Activated T-cell treated with anti-CD3 and anti-CD28 coated beads, Interleukin-2, amount 50 U/mL, for 48 hours (primary cell): Measurements from ENCODE around the gene OSTF1.

Experiments
- DNase-seq, 2 experiments: peaks; one replicate each; pipeline ENCODE4 v3.0.0-alpha.2; 2020

OSTF1 gene

GRCh38 chr9:75123696-75124095 is 35.4 kb downstream of the OSTF1 start:
- DNase-seq = no peak

GRCh38 chr9:75128535-75128934 is 40.2 kb downstream of the OSTF1 start:
- DNase-seq = no peak

- no peak for DNase-seq
Observed at GRCh38 chr9:75130172-75130571, 41.9 kb downstream of the OSTF1 start.

DNA sequence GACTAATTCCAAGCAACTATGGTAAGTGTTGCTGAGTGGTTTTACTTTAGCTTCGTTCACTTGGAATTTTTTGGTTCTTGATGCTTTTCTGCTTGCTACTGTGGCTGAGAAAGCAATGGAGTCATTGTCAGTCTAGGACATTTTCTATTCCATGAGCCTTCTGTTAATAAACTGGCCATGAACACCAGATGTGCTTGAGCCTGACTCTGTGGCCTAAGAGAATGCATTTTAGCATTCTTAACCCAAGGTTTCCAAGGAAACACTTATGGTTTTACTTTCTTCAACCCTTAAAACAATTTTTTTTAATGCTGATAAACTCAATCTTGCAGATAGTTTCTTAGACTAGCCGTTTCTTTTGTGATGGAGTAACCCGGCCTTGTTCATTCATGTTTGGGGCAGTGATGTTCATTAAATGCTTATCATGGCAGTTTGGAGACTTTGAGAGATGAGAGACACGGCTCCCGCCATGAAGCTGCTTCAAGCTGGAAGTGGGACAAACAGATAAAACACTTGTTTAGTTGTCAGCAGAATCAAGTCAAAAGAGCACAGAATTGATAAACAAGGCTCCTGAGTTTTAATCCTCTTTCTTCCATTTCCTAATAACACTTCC is 42.4 kb downstream of the OSTF1 start:
- DNase-seq = no peak

DNA sequence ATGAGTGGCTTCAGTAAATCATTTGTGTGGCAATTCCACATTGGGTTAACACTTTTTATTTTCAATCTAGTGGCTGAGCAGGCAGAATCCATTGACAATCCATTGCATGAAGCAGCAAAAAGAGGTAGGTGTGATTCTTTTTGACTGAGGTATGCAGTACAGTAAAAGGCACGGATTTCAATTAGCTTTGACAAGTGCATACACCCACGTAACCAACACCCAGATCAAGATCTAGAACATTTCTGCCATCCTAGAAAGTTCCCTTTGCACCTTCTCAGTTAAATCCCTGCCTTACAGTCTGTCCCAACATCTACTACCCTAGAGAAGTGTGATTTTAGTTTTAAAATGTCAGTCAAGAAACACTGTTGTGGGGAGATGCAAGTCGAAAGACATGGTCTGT is 43.4 kb downstream of the OSTF1 start:
- DNase-seq = no peak

DNA sequence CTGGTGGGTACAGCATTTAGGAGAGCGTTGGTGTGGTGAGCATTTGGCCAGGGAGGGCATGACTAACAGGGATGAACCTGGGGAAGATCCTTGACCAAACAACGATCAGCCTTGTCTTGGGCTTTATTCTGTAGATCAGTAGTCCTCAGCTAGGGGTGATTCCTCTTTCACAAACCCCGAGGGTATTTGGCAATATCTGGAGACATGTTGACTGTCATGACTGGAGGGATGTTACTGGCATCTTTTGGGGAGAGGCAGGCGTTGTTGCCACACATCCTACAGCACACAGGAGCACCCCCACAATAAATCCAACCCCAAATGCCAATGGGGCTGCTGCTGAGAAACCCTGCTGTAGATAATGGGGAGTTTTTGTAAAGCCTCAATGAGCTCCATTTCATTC is 43.9 kb downstream of the OSTF1 start:
- DNase-seq = no peak

GRCh38 chr9:75133396-75133795 is 45.1 kb downstream of the OSTF1 start:
- DNase-seq = no peak

- no peak for DNase-seq
Observed at GRCh38 chr9:75134495-75134894, 46.2 kb downstream of the OSTF1 start.

- no peak for DNase-seq
Observed at GRCh38 chr9:75138260-75139040, 50.1 kb downstream of the OSTF1 start.

DNA sequence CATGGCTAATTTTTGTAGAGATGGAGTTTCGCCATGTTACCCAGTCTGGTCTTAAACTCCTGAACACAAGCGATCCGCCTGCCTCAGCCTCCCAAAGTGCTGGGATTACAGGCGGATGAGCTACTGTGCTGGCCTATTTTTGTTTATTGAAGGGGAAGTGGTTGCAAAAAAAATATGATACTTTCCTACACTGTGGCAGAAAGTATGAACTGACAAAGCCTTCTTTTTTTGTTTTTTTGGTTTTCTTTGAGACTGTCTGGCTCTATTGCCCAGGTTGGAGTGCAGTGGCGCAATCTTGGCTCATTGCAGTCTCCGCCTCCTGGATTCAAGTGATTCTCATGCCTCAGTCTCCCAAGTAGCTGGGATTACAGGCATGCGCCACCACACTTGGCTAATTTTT is 50.9 kb downstream of the OSTF1 start:
- no peak for DNase-seq

GRCh38 chr9:75140261-75140660 is 51.9 kb downstream of the OSTF1 start:
- DNase-seq = no peak

- no peak for DNase-seq
Observed at GRCh38 chr9:75142202-75142601, 53.9 kb downstream of the OSTF1 start.

- no peak for DNase-seq
Observed at GRCh38 chr9:75146229-75146628, 57.9 kb downstream of the OSTF1 start.

GRCh38 chr9:75147638-75148037 is 59.3 kb downstream of the OSTF1 start:
- DNase-seq = no peak

DNA sequence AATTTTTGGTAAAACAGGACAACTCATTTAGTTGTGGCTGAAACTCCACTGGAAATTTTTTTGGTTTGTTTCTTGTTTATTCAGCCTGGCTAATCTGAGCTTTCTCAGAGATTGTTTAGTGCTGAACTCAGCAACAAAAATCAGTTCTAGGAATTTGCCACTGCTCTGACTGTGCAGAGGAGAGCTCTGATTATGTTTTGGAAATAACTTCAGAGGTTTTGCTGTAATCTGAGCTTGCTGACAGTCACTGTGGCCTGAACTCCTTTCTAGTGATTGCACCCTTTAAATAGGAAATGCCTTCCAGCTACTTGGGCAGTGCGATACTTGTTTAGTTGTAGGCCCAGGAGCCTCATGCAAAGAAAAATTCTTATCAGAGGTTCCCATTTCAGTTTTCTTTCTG is 60.2 kb downstream of the OSTF1 start:
- DNase-seq = peak in 1 of 2 experiments; percentile 37

DNA sequence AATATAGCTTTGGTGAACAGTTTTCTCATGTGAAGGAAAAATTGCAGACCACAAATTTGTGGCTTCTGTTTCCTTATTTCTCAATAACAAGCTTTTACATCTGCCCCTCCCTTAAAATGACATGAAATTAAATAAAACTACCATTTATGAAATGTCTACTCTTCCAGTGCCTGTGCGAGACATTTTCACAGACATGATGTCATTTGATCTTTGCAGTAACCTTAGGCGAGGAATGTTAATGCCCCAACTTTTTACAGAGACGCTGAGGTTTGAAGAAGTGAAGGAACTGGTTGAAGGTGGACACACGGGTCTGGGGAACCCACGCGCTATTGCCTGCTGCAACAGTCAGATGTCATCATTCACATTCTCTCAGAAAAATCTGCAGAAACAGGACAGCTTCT is 61.5 kb downstream of the OSTF1 start:
- no peak for DNase-seq

GRCh38 chr9:75150512-75150911 is 62.2 kb downstream of the OSTF1 start:
- no peak for DNase-seq

GRCh38 chr9:75152416-75152815 is 64.1 kb downstream of the OSTF1 start:
- peak; percentile 65 to 74 for DNase-seq

GRCh38 chr9:75156858-75157257 is 68.5 kb downstream of the OSTF1 start:
- no peak for DNase-seq

DNA sequence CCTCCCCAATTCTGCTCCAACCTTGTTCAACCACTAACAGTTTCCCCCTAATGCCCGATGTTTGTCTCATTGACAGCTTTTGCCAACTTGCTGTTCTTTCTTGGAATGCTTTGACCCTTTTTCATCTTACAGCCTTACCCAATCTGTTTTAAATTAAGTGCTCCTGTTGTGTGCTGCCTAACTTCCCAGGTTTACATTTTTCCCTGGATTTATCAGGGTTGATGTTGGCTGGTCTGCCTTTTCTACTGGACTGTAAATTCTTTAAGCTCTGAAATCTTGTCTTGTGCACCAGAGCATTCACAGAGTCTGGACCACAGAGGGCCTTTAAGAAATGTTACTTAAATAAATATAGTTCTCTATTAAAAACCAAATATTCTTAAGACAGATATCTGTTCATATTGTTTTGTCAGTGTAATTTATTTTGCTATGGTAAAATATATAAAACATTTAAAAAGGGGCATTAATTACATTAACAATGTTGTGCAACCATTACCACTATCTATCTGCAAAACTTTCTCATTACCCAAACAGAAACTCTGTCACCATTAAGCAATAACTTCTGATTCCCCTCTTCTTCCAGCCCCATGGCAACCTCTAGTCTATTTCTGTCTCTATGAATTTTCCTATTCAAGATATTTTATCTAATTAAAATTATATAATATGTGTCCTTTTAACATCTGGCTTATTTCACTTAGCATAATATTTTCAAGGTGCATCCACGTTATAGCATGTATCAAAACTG is 73.0 kb downstream of the OSTF1 start:
- DNase-seq = no peak

- no peak for DNase-seq
Observed at GRCh38 chr9:75163764-75164163, 75.5 kb downstream of the OSTF1 start.

DNA sequence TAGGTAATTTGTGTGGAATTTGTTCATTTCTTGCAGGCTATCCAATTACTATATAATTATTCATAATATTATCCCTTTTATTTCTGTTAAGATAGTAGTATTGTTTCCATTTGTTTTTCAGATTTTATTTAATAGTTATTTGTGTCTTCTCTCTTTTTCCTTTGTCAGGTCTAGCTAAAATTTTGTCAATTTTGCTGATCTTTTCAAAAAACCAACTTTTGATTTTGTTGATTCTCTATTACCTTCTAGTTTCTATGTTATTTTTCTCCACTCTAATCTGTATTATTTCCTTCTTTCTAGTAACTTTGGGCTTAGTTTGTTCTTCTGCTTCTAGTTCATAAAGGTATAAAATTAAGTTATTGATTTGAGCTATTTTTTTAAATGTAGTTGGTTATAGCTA is 76.3 kb downstream of the OSTF1 start:
- DNase-seq = no peak

- no peak for DNase-seq
Observed at GRCh38 chr9:75167281-75167680, 79.0 kb downstream of the OSTF1 start.
